LNCAP (cell line): ENCODE data around the gene ITM2C.

Experiments
- CTCF ChIP-seq: fragments of 450-650 bp; IDR thresholded peaks from 2 replicates; pipeline ENCODE4 v1.5.1; 2017; ENCODE audit warnings: mild to moderate bottlenecking

ITM2C gene

GRCh38 chr2:230925443-230925878 lies 60.7 kb downstream of the ITM2C start:
- no peak for TF ChIP-seq CTCF

- TF ChIP-seq CTCF: no peak
Measured at GRCh38 chr2:230925879-230926765, 61.4 kb downstream of the ITM2C start.

- TF ChIP-seq CTCF: no peak
Measured at GRCh38 chr2:230927711-230928341, 63.1 kb downstream of the ITM2C start.
